ENCODE measurements around the gene FLNA. TPM values are rescaled to one million over a fixed set of nuclear protein-coding genes. Genes with fewer than 3 reads are reported as not detected.
"Not testable (repeated sequence)": the region's sequence is repeated elsewhere in the genome, so short reads cannot be mapped to it uniquely, and the experiment has no call there.

The FLNA gene
- total RNA-seq, 1 donor from 2014 or later, result 225 TPM

- no peak overlapping the region for H3K27ac ChIP-seq (replicated peaks)
- no peaks in the 10 kb centered on the region for H3K27me3 ChIP-seq (ENCODE audit: low read depth)
- peaks cover 15% of the 10 kb centered on the region for H3K4me1 ChIP-seq
- no peaks in the 10 kb centered on the region for H3K9me3 ChIP-seq (replicated peaks)
- H3K36me3 ChIP-seq, result peaks cover 66% of the 10 kb centered on the region
- intact Hi-C loops (cut with micrococcal nuclease), result no loop called here
- no peak overlapping the region for H3K4me3 ChIP-seq
- no peak for DNase-seq
- TF ChIP-seq CTCF (IDR thresholded peaks at IDR 0.05; ENCODE audit: borderline replicate concordance), result no peak
These were observed 24.5 kb downstream of the FLNA start for GRCh38 chrX:154349979-154350378.

- H3K36me3 ChIP-seq, result peaks cover 60% of the 10 kb centered on the region
- H3K27me3 ChIP-seq (ENCODE audit: low read depth), result no peaks in the 10 kb centered on the region
- H3K4me3 ChIP-seq, result no peak overlapping the region
- no peak for TF ChIP-seq CTCF (IDR thresholded peaks at IDR 0.05; ENCODE audit: borderline replicate concordance)
- H3K27ac ChIP-seq (replicated peaks), result peak overlapping the region; percentile 16
- peaks cover 15% of the 10 kb centered on the region for H3K4me1 ChIP-seq
- intact Hi-C loops (cut with micrococcal nuclease), result no loop called here
- DNase-seq, result no peak
- H3K9me3 ChIP-seq (replicated peaks), result no peaks in the 10 kb centered on the region
These were observed 25.0 kb downstream of the FLNA start for GRCh38 chrX:154349359-154349935.

- DNase-seq, result no peak
- Histone ChIP-seq H3K4me3 (no peak overlapping the region), H3K36me3 (peaks cover 54% of the 10 kb centered on the region), H3K27me3 (ENCODE audit: low read depth) (no peaks in the 10 kb centered on the region), H3K4me1 (peaks cover 15% of the 10 kb centered on the region), H3K27ac (replicated peaks) (peak overlapping the region; percentile 16), H3K9me3 (replicated peaks) (no peaks in the 10 kb centered on the region)
- intact Hi-C loops (cut with micrococcal nuclease), result no loop called here
- no peak for TF ChIP-seq CTCF (IDR thresholded peaks at IDR 0.05; ENCODE audit: borderline replicate concordance)
These were observed 25.6 kb downstream of the FLNA start for GRCh38 chrX:154348646-154349358.

- no peak for DNase-seq
- no peak for TF ChIP-seq CTCF (IDR thresholded peaks at IDR 0.05; ENCODE audit: borderline replicate concordance)
- intact Hi-C loops (cut with micrococcal nuclease), result no loop called here
- no peak overlapping the region for H3K4me3 ChIP-seq
- H3K36me3 ChIP-seq, result peaks cover 47% of the 10 kb centered on the region
- no peaks in the 10 kb centered on the region for H3K9me3 ChIP-seq (replicated peaks)
- H3K27me3 ChIP-seq (ENCODE audit: low read depth), result no peaks in the 10 kb centered on the region
- peak overlapping the region; percentile 16 for H3K27ac ChIP-seq (replicated peaks)
- H3K4me1 ChIP-seq, result peaks cover 15% of the 10 kb centered on the region
These were observed 26.3 kb downstream of the FLNA start for GRCh38 chrX:154348114-154348531.

- H3K36me3 ChIP-seq; H3K27ac ChIP-seq (replicated peaks); H3K4me1 ChIP-seq; DNase-seq; intact Hi-C loops (cut with micrococcal nuclease); H3K4me3 ChIP-seq; H3K27me3 ChIP-seq (ENCODE audit: low read depth); H3K9me3 ChIP-seq (replicated peaks): not testable (repeated sequence)
These were observed 30.8 kb downstream of the FLNA start for GRCh38 chrX:154343620-154344019.

- H3K9me3 ChIP-seq (replicated peaks); H3K27ac ChIP-seq (replicated peaks); H3K27me3 ChIP-seq (ENCODE audit: low read depth); H3K36me3 ChIP-seq; H3K4me1 ChIP-seq; DNase-seq; intact Hi-C loops (cut with micrococcal nuclease); H3K4me3 ChIP-seq: not testable (repeated sequence)
These were observed 31.4 kb downstream of the FLNA start for GRCh38 chrX:154343063-154343462.

Measured in left ventricle myocardium inferior (tissue), 1 donor.